Measurements from ENCODE around the gene LYPD1.

DNA sequence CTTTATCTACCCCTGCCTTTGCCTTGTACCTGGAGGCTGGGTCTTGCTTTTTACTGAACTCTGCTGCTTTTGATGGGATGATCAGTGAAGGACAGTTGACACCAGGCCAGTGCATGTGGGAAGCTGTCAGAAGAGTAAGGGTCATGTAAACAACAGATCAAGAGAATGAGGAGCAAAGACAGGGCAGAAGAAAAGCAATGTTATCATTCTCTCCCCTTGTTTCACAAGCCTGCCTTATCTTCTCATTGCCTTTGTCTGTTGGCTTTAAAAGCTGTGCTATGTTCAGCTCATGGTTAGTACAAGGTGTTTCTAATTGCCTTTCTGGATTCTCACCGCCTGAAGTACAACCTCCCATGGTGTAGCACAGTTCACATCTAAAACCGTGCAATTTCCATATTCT lies 27.6 kb downstream of the LYPD1 start:
- TF ChIP-seq POLR2A (IDR thresholded peaks at IDR 0.05): no peak
- TF ChIP-seq, protein P1, sequence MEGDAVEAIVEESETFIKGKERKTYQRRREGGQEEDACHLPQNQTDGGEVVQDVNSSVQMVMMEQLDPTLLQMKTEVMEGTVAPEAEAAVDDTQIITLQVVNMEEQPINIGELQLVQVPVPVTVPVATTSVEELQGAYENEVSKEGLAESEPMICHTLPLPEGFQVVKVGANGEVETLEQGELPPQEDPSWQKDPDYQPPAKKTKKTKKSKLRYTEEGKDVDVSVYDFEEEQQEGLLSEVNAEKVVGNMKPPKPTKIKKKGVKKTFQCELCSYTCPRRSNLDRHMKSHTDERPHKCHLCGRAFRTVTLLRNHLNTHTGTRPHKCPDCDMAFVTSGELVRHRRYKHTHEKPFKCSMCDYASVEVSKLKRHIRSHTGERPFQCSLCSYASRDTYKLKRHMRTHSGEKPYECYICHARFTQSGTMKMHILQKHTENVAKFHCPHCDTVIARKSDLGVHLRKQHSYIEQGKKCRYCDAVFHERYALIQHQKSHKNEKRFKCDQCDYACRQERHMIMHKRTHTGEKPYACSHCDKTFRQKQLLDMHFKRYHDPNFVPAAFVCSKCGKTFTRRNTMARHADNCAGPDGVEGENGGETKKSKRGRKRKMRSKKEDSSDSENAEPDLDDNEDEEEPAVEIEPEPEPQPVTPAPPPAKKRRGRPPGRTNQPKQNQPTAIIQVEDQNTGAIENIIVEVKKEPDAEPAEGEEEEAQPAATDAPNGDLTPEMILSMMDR (IDR thresholded peaks at IDR 0.05): no peak

Data from right lobe of liver (tissue), 4 donors.